ENCODE data around the gene LGI1. TPM values are rescaled to one million over a fixed set of nuclear protein-coding genes. Genes with fewer than 3 reads are reported as not detected.

Gene LGI1
- polyA plus RNA-seq, 1 donor (not counting 4 experiments of a cell fraction or from before 2014, with no cell fraction given): not detected

- H3K9me1 ChIP-seq (ENCODE audit: control insufficient read depth, extremely low read depth, insufficient read depth, low read length): no peaks in the 10 kb centered on the region
- no peak overlapping the region for H3K27ac ChIP-seq (ENCODE audit: control insufficient read depth, insufficient read depth, low read length)
- no peaks in the 10 kb centered on the region for H3K4me1 ChIP-seq (ENCODE audit: control insufficient read depth, extremely low read depth, insufficient read depth, low read length)
- H3K4me3 ChIP-seq (ENCODE audit: control insufficient read depth in 2 of 3, extremely low read depth in 1 of 3, insufficient read depth in 2 of 3, low read depth in 1 of 3, low read length in 3 of 3): no peak overlapping the region
- FAIRE-seq (no peak), DNase-seq (ENCODE audit: low read depth, low spot score) (no peak)
- H3K27me3 ChIP-seq (ENCODE audit: control insufficient read depth, extremely low read depth, insufficient read depth, low read length): peaks cover 4% of the 10 kb centered on the region
- no peaks in the 10 kb centered on the region for H3K9me3 ChIP-seq (ENCODE audit: control insufficient read depth, low read depth, low read length)
- TF ChIP-seq EZH2 (IDR thresholded peaks at IDR 0.05; ENCODE audit: low read length) (no peak), CTCF (optimal IDR thresholded peaks at IDR 0.05 in 1 of 3, IDR thresholded peaks at IDR 0.05 in 1 of 3, conservative IDR thresholded peaks at IDR 0.05 in 1 of 3; ENCODE audit: extremely low read depth in 1 of 3, insufficient read depth in 2 of 3, low read length in 3 of 3) (no peak)
- no peaks in the 10 kb centered on the region for H3K79me2 ChIP-seq (ENCODE audit: control insufficient read depth, insufficient read depth, low read length)
- dilution Hi-C loops (cut with MboI; ENCODE audit: extremely low pct_ligation_motif_present, low sequenced_read_pairs): no loop called here
- no peak overlapping the region for H3K9ac ChIP-seq (ENCODE audit: control insufficient read depth, extremely low read depth, insufficient read depth, low read length)
- no peaks in the 10 kb centered on the region for H3K36me3 ChIP-seq (ENCODE audit: control insufficient read depth in 2 of 2, extremely low read depth in 1 of 2, insufficient read depth in 2 of 2, low read length in 2 of 2)
- H4K20me1 ChIP-seq (ENCODE audit: control insufficient read depth, extremely low read depth, insufficient read depth, low read length): no peaks in the 10 kb centered on the region
- no peak overlapping the region for H3K4me2 ChIP-seq (ENCODE audit: control insufficient read depth, extremely low read depth, insufficient read depth, low read depth, low read length)
- H2AFZ ChIP-seq (ENCODE audit: control insufficient read depth, low read length): no peak overlapping the region
Measured at GRCh38 chr10:93722550-93722949, 35.2 kb upstream of the LGI1 start.

- H3K9me3 ChIP-seq (ENCODE audit: control insufficient read depth, low read depth, low read length): no peaks in the 10 kb centered on the region
- dilution Hi-C loops (cut with MboI; ENCODE audit: extremely low pct_ligation_motif_present, low sequenced_read_pairs): no loop called here
- peaks cover 4% of the 10 kb centered on the region for H3K27me3 ChIP-seq (ENCODE audit: control insufficient read depth, extremely low read depth, insufficient read depth, low read length)
- no peak overlapping the region for H2AFZ ChIP-seq (ENCODE audit: control insufficient read depth, low read length)
- DNase-seq (ENCODE audit: low read depth, low spot score): no peak
- no peaks in the 10 kb centered on the region for H3K79me2 ChIP-seq (ENCODE audit: control insufficient read depth, insufficient read depth, low read length)
- no peaks in the 10 kb centered on the region for H3K36me3 ChIP-seq (ENCODE audit: control insufficient read depth in 2 of 2, extremely low read depth in 1 of 2, insufficient read depth in 2 of 2, low read length in 2 of 2)
- no peak for FAIRE-seq
- TF ChIP-seq CTCF (optimal IDR thresholded peaks at IDR 0.05 in 1 of 3, IDR thresholded peaks at IDR 0.05 in 1 of 3, conservative IDR thresholded peaks at IDR 0.05 in 1 of 3; ENCODE audit: extremely low read depth in 1 of 3, insufficient read depth in 2 of 3, low read length in 3 of 3): no peak
- TF ChIP-seq EZH2 (IDR thresholded peaks at IDR 0.05; ENCODE audit: low read length): no peak
- no peaks in the 10 kb centered on the region for H3K4me1 ChIP-seq (ENCODE audit: control insufficient read depth, extremely low read depth, insufficient read depth, low read length)
- no peak overlapping the region for H3K27ac ChIP-seq (ENCODE audit: control insufficient read depth, insufficient read depth, low read length)
- no peaks in the 10 kb centered on the region for H3K9me1 ChIP-seq (ENCODE audit: control insufficient read depth, extremely low read depth, insufficient read depth, low read length)
- H3K9ac ChIP-seq (ENCODE audit: control insufficient read depth, extremely low read depth, insufficient read depth, low read length): no peak overlapping the region
- no peaks in the 10 kb centered on the region for H4K20me1 ChIP-seq (ENCODE audit: control insufficient read depth, extremely low read depth, insufficient read depth, low read length)
- H3K4me2 ChIP-seq (ENCODE audit: control insufficient read depth, extremely low read depth, insufficient read depth, low read depth, low read length): no peak overlapping the region
- no peak overlapping the region for H3K4me3 ChIP-seq (ENCODE audit: control insufficient read depth in 2 of 3, extremely low read depth in 1 of 3, insufficient read depth in 2 of 3, low read depth in 1 of 3, low read length in 3 of 3)
Measured at GRCh38 chr10:93723153-93723552, 34.6 kb upstream of the LGI1 start.

All from keratinocyte (primary cell).